CD14-positive monocyte (primary cell): Measurements from ENCODE around the gene C11orf71. TPM values are rescaled to one million over a fixed set of nuclear protein-coding genes. Genes with fewer than 3 reads are reported as not detected.

Experiments
- DNase-seq, 3 donors: peaks; one replicate each; pipeline ENCODE4 v3.0.0-alpha.2; 2011 to 2022
- H2AFZ ChIP-seq: 2 replicates; pipeline ENCODE4 v1.6.0; 2012; ENCODE audit warnings: mild to moderate bottlenecking, low read depth, low read length, inconsistent platforms; ENCODE audit not compliant: insufficient read depth, poor library complexity, severe bottlenecking
- H3K27ac ChIP-seq, 2 donors: 1 replicate in 1 of 2; 2 replicates in 1 of 2; pipeline ENCODE4 v1.5.1; 2012 to 2013; ENCODE audit warnings: low read length in 2 of 2, control low read depth in 1 of 2, inconsistent platforms in 1 of 2, low read depth in 1 of 2, mild to moderate bottlenecking in 1 of 2
- H3K27me3 ChIP-seq, 2 donors: one replicate each; pipeline versions ENCODE4 v1.6.0 to v1.6.1; 2011 to 2013; ENCODE audit warnings: low read length in 2 of 2; ENCODE audit not compliant: control insufficient read depth in 2 of 2, insufficient read depth in 2 of 2
- H3K36me3 ChIP-seq, 2 donors: replicated peaks in 1 of 2; 1 replicate in 1 of 2; 2 replicates in 1 of 2; pipeline versions ENCODE4 v1.5.1 to v1.6.1; 2012 to 2013; ENCODE audit warnings: low read length in 2 of 2, control low read depth in 1 of 2, inconsistent platforms in 1 of 2, mild to moderate bottlenecking in 1 of 2; ENCODE audit not compliant: insufficient read depth in 2 of 2, control insufficient read depth in 1 of 2
- H3K4me1 ChIP-seq, 2 donors: 1 replicate in 1 of 2; 2 replicates in 1 of 2; pipeline versions ENCODE4 v1.5.1 to v1.6.1; 2012 to 2013; ENCODE audit warnings: low read length in 2 of 2, control low read depth in 1 of 2, inconsistent platforms in 1 of 2, mild to moderate bottlenecking in 1 of 2, moderate library complexity in 1 of 2; ENCODE audit not compliant: insufficient read depth in 2 of 2, control insufficient read depth in 1 of 2
- H3K4me2 ChIP-seq: replicated peaks from 2 replicates; pipeline ENCODE3; 2012; ENCODE audit warnings: low read length, moderate library complexity, mild to moderate bottlenecking; ENCODE audit not compliant: poor library complexity, severe bottlenecking; ENCODE audit errors: extremely low read depth
- H3K4me3 ChIP-seq, 3 experiments: fragments of 200-600 bp in 1 of 3; sonication (generic) in 1 of 3; replicated peaks in 1 of 3; 1 replicate in 2 of 3; 2 replicates in 1 of 3; pipeline ENCODE4 v1.5.1; 2011 to 2013; ENCODE audit warnings: low read length in 3 of 3, mild to moderate bottlenecking in 3 of 3, control low read depth in 2 of 3, low read depth in 2 of 3, inconsistent platforms in 1 of 3, moderate library complexity in 1 of 3
- H3K79me2 ChIP-seq: 2 replicates; pipeline ENCODE4 v1.6.0; 2012; ENCODE audit warnings: mild to moderate bottlenecking, control low read depth, inconsistent platforms, low read length, moderate library complexity; ENCODE audit not compliant: insufficient read depth
- H3K9ac ChIP-seq: 2 replicates; pipeline ENCODE4 v1.6.0; 2017; ENCODE audit warnings: low read length, mild to moderate bottlenecking; ENCODE audit not compliant: insufficient read depth, poor library complexity, severe bottlenecking
- H3K9me3 ChIP-seq, 2 donors: replicated peaks in 1 of 2; 1 replicate in 1 of 2; 2 replicates in 1 of 2; pipeline versions ENCODE4 v1.5.1 to v1.6.1; 2012 to 2013; ENCODE audit warnings: low read length in 2 of 2, control low read depth in 1 of 2; ENCODE audit not compliant: control insufficient read depth in 1 of 2, insufficient read depth in 1 of 2
- H4K20me1 ChIP-seq: 2 replicates; pipeline ENCODE4 v1.6.0; 2012; ENCODE audit warnings: mild to moderate bottlenecking, low read length, control low read depth, moderate library complexity; ENCODE audit not compliant: insufficient read depth
- H3K27ac Mint-ChIP-seq, 7 donors: one replicate each; pipeline ENCODE4 v1.8.0; 2020; ENCODE audit warnings: mild to moderate bottlenecking in 7 of 7, mixed read lengths in 7 of 7, moderate library complexity in 6 of 7, inconsistent platforms in 2 of 7
- H3K27me3 Mint-ChIP-seq, 3 donors: one replicate each; pipeline ENCODE4 v1.8.0; 2021 to 2022; ENCODE audit warnings: low read depth in 3 of 3, mild to moderate bottlenecking in 3 of 3, mixed read lengths in 3 of 3, moderate library complexity in 3 of 3, inconsistent platforms in 1 of 3
- H3K36me3 Mint-ChIP-seq, 2 donors: one replicate each; pipeline ENCODE4 v1.8.0; 2020; ENCODE audit warnings: mixed read lengths in 2 of 2, inconsistent platforms in 1 of 2, mild to moderate bottlenecking in 1 of 2
- H3K4me1 Mint-ChIP-seq: one replicate; pipeline ENCODE4 v1.8.0; 2020; ENCODE audit warnings: mild to moderate bottlenecking, mixed read lengths
- H3K4me3 Mint-ChIP-seq, 2 donors: one replicate each; pipeline ENCODE4 v1.8.0; 2020; ENCODE audit warnings: mild to moderate bottlenecking in 2 of 2, mixed read lengths in 2 of 2, moderate library complexity in 1 of 2
- H3K9me3 Mint-ChIP-seq, 7 donors: one replicate each; pipeline ENCODE4 v1.8.0; 2020 to 2022; ENCODE audit warnings: mixed read lengths in 7 of 7, mild to moderate bottlenecking in 6 of 7, moderate library complexity in 6 of 7, inconsistent platforms in 2 of 7
- WGBS: methylation state at CpG from one replicate; pipeline ENCODE4 v1.1.5; 2013; ENCODE audit warnings: missing lambda C conversion rate; ENCODE audit not compliant: insufficient coverage; 5-methylcytosine and 5-hydroxymethylcytosine counted together
- intact Hi-C, 2 donors: fragments of 100-400 bp; cut with micrococcal nuclease; formaldehyde crosslinking; loops; one replicate each; pipeline versions ENCODE4 v1.15.0 to v1.15.1; 2023
- polyA plus RNA-seq, 3 donors: library from polyadenylated mRNA; depleted of rRNA in 1 of 3; unstranded in 2 of 3; stranded (reverse) in 1 of 3; fragments of 300-500 nt in 2 of 3; fragments of >200 nt in 1 of 3; fragmentation: Illumina TruSeq in 2 of 3; gene quantifications; 1 replicate in 2 of 3; 2 replicates in 1 of 3; pipeline ENCODE4 v1.2.3, GENCODE V29; 2012 to 2021
- TF ChIP-seq, protein P1 (sequence below): fragments of 200-600 bp; IDR thresholded peaks from one replicate; pipeline ENCODE4 v1.8.0; 2022; ENCODE audit warnings: antibody characterized with exemption, mild to moderate bottlenecking

C11orf71 gene
- polyA plus RNA-seq, 3 donors, result 9.3 to 23.0 (median 14.2) TPM

DNA sequence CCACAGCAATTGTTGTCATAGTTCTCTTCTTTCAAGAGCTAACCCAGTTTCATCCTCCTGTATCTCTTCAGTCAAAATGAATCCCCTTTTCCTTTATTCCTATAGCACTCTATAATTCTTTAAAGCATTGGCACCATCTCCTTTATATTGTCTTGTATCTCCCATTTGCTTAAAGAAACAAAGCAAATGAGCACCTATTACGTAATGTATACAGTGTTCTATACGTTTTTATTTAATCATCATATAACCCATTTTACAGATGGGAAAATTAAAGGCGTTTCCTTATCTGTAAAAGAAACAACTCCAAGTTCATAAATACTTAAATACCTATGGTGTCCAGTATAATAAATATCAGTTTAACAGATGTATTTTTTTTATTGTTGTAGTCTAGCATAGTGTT lies 32.6 kb upstream of the C11orf71 start:
- no peaks in the 10 kb centered on the region for H3K79me2 ChIP-seq
- H3K9me3 ChIP-seq, result no peaks in the 10 kb centered on the region
- H3K4me1 ChIP-seq, result no peaks in the 10 kb centered on the region
- no peak overlapping the region for H3K4me3 ChIP-seq
- H3K27me3 ChIP-seq, result no peaks in the 10 kb centered on the region
- Mint-ChIP-seq H3K27ac (no peak overlapping the region), H3K9me3 (no peaks in the 10 kb centered on the region), H3K4me1 (peaks cover 3% of the 10 kb centered on the region), H3K36me3 (no peaks in the 10 kb centered on the region), H3K4me3 (no peak overlapping the region), H3K27me3 (peaks cover 0 to 6% (median 0%) of the 10 kb centered on the region in 3 donors)
- DNase-seq, result no peak
- H3K4me2 ChIP-seq, result no peak overlapping the region
- TF ChIP-seq, protein P1, sequence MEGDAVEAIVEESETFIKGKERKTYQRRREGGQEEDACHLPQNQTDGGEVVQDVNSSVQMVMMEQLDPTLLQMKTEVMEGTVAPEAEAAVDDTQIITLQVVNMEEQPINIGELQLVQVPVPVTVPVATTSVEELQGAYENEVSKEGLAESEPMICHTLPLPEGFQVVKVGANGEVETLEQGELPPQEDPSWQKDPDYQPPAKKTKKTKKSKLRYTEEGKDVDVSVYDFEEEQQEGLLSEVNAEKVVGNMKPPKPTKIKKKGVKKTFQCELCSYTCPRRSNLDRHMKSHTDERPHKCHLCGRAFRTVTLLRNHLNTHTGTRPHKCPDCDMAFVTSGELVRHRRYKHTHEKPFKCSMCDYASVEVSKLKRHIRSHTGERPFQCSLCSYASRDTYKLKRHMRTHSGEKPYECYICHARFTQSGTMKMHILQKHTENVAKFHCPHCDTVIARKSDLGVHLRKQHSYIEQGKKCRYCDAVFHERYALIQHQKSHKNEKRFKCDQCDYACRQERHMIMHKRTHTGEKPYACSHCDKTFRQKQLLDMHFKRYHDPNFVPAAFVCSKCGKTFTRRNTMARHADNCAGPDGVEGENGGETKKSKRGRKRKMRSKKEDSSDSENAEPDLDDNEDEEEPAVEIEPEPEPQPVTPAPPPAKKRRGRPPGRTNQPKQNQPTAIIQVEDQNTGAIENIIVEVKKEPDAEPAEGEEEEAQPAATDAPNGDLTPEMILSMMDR, result no peak
- intact Hi-C loops, result loop anchor here (10.0 kb wide), 2 partner anchors 48 to 88 kb away; no protein-coding TSS in a partner anchor
- no CpG with 5 or more reads among the region's 3 CpGs for WGBS
- no peaks in the 10 kb centered on the region for H3K36me3 ChIP-seq
- H2AFZ ChIP-seq, result no peak overlapping the region
- H3K9ac ChIP-seq, result no peak overlapping the region
- no peak overlapping the region for H3K27ac ChIP-seq
- no peaks in the 10 kb centered on the region for H4K20me1 ChIP-seq

DNA sequence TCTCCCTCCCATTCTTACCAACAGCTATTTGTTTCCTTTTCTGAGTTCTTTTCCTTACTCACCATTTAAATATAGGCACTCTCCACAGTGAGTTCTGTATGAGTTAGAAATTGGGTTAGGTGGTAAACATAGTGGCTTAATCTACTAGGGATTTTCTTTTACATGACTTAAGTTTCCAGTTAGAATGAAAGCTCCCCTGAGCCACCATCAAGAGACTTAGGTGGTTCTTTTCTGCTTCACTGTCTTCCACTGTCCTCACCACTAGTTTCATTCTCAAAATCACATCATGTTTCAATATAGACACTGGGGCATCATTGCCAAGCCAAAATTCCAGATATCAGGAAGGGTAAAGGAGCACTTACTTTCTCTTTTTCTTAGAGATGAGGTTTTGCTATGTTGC lies 30.0 kb upstream of the C11orf71 start:
- Histone ChIP-seq H3K79me2 (no peaks in the 10 kb centered on the region), H3K4me3 (no peak overlapping the region), H4K20me1 (no peaks in the 10 kb centered on the region), H3K9me3 (no peaks in the 10 kb centered on the region), H2AFZ (no peak overlapping the region), H3K27ac (no peak overlapping the region), H3K4me2 (no peak overlapping the region), H3K9ac (no peak overlapping the region), H3K36me3 (no peaks in the 10 kb centered on the region), H3K4me1 (no peaks in the 10 kb centered on the region), H3K27me3 (no peaks in the 10 kb centered on the region)
- TF ChIP-seq, protein P1, result no peak
- Mint-ChIP-seq H3K27ac (no peak overlapping the region), H3K4me3 (no peak overlapping the region), H3K4me1 (peaks cover 3% of the 10 kb centered on the region), H3K27me3 (no peaks in the 10 kb centered on the region), H3K9me3 (no peaks in the 10 kb centered on the region), H3K36me3 (peaks cover 0 to 4% of the 10 kb centered on the region in 2 donors)
- DNase-seq, result no peak
- intact Hi-C loops, result loop anchor here (10.0 kb wide), 2 partner anchors 45 to 85 kb away; no protein-coding TSS in a partner anchor
